Stimulated activated CD8-positive, alpha-beta memory T cell treated with anti-CD3 and anti-CD28 coated beads, Interleukin-12 subunit alpha, Interleukin-12 subunit beta, amount 100 ng/mL, for 24 hours (primary cell): ENCODE measurements around the gene ELF1.
"Not testable (repeated sequence)": the region's sequence is repeated elsewhere in the genome, so short reads cannot be mapped to it uniquely, and the experiment has no call there.

Experiments used
- DNase-seq: peaks from one replicate; pipeline ENCODE4 v3.0.0-alpha.2; 2020; ENCODE audit errors: extremely low read depth

The ELF1 gene

GRCh38 chr13:41042419-41042818 lies 23.3 kb upstream of the ELF1 start:
- not testable (repeated sequence) for DNase-seq

GRCh38 chr13:41040584-41041334 lies 21.6 kb upstream of the ELF1 start:
- no peak for DNase-seq

GRCh38 chr13:41039746-41040145 lies 20.6 kb upstream of the ELF1 start:
- no peak for DNase-seq

GRCh38 chr13:41036557-41036956 lies 17.4 kb upstream of the ELF1 start:
- not testable (repeated sequence) for DNase-seq

DNA sequence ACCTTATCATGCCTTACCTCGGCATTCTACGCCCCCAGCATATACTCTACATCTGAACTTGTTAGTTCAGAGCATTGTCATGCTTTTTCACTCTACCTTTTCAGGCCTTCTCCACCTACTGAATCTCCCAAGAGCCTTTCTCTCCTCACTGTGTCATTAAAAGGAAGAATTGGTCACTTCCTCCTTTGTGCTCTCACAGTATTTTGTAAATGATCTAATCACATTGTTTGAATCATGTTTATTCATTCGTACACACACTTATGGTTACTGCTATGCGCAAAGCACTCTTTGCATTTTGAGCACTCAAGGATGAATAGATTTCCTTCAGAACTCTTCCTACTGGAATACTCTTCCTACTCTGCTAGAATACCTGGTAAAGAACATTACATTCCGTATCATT lies 15.8 kb upstream of the ELF1 start:
- DNase-seq = no peak

DNA sequence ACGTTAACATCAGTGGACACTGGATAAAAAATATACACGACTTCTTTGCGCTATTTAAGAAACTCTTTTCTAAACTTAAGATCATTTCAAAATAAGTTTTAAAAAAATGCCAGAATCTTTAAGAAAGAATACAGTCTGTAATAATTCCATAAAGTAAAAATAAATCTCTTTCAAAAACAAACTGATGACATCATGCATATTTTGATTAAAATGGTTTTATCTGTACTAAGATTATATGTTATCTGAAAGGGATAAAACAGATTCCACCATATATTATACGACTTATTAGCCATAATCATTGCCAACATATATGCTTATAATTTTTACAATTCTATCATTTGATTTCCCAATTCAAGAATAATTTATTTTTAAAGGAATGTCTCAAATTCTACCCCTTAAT lies 15.3 kb upstream of the ELF1 start:
- DNase-seq = no peak

DNA sequence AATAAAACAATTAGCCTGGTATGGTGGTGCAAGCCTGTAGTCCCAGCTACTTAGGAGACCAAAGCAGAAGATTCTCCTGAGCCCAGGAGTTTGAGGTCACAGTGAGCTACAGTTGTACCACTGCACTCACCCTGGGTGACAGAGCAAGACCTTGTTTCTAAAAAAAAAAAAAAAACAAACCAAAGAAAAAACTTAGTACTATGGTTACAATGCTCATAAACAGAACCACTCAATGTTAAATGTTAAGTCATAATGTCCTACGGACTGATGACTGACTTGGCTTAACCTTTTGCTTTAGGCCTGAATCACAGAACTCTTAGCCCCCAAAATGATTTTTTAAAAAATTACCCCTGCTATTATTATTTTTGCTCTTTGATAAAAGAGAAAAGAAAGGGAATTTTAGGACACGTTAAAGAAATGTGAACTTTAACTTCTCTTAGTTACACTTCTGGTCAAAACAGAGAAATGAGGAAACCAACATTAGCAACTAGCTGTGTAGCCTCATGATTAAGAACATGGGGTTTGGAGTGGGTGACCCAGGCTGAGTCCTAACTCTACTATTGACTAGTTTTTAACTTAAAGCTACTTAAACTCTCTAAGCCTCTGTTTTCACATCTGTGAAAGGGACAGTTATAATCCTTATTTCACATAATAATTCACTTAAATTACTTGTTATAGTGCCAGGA lies 13.7 kb upstream of the ELF1 start:
- DNase-seq = no peak

- DNase-seq = no peak
These were observed 10.5 kb upstream of the ELF1 start for GRCh38 chr13:41029629-41030028.

- no peak for DNase-seq
These were observed 8.9 kb upstream of the ELF1 start for GRCh38 chr13:41028051-41028450.

DNA sequence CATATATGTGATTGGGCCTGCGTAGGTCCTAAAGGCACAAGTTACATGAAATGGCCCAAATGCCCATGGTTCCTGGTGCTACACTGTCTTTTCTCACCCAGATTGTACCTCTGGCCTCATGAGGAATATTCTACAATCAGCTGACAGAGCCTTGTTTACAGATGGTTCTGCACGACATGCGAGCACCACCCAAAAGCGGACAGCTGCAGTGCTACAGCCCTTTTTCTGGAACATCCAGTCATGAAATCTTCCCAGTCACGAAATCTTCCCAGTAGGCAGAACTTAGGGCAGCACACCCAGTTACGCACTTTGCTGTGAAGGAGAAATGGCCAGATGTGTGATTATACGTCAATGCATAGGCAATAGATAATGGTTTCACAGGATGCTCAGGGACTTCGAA lies 7.7 kb upstream of the ELF1 start:
- DNase-seq = no peak

DNA sequence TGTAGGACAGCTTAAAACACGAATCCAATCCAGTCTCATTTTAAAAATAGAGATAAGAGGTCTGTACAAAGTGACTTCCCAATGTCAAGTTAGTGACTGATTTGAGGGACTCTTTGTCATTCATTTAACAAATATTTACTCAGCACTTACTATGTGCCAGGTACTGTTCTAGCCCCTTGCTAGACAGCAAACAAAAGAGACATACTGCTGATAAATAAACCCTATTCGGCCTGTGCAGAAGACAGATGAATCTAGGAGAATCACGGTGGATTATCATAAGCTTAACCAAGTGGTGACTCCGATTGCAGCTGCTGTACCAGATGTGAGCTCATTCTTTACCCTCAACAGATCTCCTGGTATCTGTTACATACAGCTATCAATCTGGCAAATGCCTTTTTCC lies 6.4 kb upstream of the ELF1 start:
- no peak for DNase-seq

DNA sequence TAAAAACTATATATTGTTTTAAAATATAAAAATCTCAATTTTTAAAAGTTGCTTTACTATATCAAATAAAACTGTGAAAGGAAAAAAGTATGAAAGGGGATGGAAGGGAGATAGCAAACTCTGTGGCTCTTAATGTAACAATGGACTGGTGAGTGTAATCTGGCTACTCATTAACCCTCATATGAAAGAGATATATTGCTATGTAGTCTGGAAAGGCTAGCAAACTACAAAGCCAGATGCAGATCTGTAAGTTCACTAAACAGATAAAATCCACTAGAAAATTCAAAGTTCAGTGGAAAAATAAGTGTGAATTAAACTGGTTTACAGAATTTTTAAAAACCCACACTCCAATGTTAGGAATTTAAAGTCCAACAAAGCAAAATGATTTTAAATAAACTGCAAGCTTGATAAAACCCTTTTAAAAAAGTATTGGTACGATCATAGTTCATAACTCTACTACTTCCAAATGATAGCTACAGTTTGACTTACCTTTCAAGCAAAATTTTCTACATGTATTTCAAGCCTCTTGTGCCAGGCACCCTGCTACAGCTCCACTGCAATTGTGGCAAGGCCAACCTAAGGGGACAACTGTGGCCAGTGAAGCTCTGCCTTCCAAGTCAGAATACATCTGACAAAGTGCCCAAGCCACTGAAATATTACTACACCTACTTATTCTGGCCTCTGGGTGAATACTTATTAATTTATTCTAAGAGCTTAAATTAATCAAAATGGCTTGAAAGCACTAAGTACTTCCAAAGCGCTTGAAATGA lies 647 bp upstream of the ELF1 start:
- no peak for DNase-seq

DNA sequence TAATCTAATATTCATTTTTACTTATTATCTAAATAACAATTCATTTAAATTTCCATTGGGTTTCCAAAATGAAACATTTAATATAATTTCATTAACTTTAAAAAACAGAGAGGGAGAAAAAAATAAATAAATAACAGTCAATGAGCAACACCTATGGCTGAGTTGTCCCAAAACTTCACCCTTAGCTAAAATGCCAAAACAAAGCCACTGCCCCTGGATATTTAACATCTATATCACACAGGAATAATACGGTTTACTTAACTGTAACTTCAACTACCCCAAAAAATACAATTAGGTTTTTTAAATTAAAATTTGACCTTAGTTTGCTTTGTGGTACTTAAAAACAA lies 541 bp downstream of the ELF1 start:
- no peak for DNase-seq

- DNase-seq = no peak
These were observed 1.1 kb downstream of the ELF1 start for GRCh38 chr13:41017817-41018601.

DNA sequence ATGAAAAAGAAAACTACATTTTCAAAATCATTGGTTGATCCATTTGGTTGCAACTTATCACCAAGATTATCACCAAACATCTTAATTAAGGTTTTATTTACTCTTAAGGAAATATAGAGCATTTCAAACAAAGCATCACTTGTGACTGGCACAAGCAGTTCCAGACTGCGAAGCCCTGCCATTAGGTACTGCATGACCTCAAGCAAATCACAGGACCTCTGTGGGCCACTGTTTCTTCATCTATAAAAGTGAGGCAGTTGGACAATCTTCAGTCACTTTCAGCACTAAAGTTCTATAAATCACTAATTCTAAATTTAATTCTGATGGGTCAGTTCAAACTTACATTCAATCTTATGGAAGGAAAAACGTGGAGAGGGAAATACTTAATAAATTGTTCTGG lies 2.0 kb downstream of the ELF1 start:
- no peak for DNase-seq

DNA sequence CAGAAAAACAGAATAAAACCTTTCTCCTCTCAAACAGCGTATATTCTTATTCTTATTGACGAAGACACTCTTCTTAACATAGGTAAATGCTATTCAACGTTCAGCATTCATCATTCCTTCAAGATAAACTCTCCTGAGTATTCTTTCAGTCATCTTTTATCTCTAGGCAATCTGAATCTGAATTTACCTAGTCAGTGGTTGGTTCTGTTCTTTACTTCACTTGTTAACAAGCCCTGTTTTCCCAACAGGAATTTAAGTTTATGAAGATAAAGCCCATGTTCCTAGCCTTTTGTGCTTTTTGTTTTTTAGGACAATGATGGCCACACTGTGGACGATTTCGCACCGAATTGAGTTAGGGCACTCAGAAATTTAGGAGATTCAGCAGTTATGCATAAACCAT lies 3.2 kb downstream of the ELF1 start:
- no peak for DNase-seq

DNA sequence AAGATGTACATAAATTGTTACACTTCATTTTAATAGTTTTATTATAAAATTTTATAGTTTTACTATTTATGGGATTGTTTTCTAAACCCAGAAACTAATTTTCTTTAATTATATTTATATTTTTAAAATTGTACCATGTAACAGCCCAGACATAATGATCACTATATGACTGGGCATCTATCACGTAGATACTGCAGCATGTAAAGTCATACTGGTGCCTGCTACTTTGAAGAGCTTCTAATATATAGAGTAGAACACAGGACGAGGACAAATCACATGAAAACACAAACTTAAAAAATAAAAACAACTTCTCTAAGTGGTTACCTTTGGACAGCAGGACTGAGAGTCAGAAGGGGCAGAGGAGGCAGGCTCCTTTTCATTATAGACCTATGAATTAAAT lies 5.3 kb downstream of the ELF1 start:
- DNase-seq = no peak

GRCh38 chr13:41012536-41012935 lies 6.6 kb downstream of the ELF1 start:
- no peak for DNase-seq

GRCh38 chr13:41011382-41011956 lies 7.6 kb downstream of the ELF1 start:
- no peak for DNase-seq

- no peak for DNase-seq
These were observed 10.7 kb downstream of the ELF1 start for GRCh38 chr13:41008349-41008980.

GRCh38 chr13:41007744-41008128 lies 11.4 kb downstream of the ELF1 start:
- DNase-seq = no peak
